Smooth muscle cell (in vitro differentiated cells): ENCODE results near the gene GUCY2D. TPM values are rescaled to one million over a fixed set of nuclear protein-coding genes. Genes with fewer than 3 reads are reported as not detected.

ENCODE experiments used
- DNase-seq: peaks from one replicate; lab custom pipeline; 2025; ENCODE audit not compliant: unreplicated experiment; lab: John Stamatoyannopoulos, UW
- H2AFZ ChIP-seq: fragments of 200-600 bp; sonication (generic); 2 replicates; pipeline ENCODE4 v1.6.0; 2016; ENCODE audit warnings: antibody characterized with exemption, low read depth, mild to moderate bottlenecking
- H3F3A ChIP-seq: fragments of 200-600 bp; sonication (generic); 2 replicates; pipeline ENCODE4 v1.6.0; 2017; ENCODE audit warnings: antibody characterized with exemption, low read depth
- H3K27ac ChIP-seq: fragments of 200-600 bp; sonication (generic); 2 replicates; pipeline ENCODE4 v1.5.1; 2016; ENCODE audit warnings: low read depth, mild to moderate bottlenecking
- H3K27me3 ChIP-seq: fragments of 200-600 bp; sonication (generic); 2 replicates; pipeline ENCODE4 v1.6.1; 2016; ENCODE audit warnings: low read depth, mild to moderate bottlenecking
- H3K36me3 ChIP-seq: fragments of 200-600 bp; sonication (generic); 2 replicates; pipeline ENCODE4 v1.5.1; 2016; ENCODE audit warnings: low read depth
- H3K4me1 ChIP-seq: fragments of 200-600 bp; sonication (generic); 2 replicates; pipeline ENCODE4 v1.5.1; 2016; ENCODE audit warnings: low read depth
- H3K4me2 ChIP-seq: fragments of 200-600 bp; sonication (generic); 2 replicates; pipeline ENCODE4 v1.6.0; 2016; ENCODE audit warnings: mild to moderate bottlenecking
- H3K4me3 ChIP-seq: fragments of 200-600 bp; sonication (generic); 2 replicates; pipeline ENCODE4 v1.5.1; 2016; ENCODE audit warnings: mild to moderate bottlenecking
- H3K79me2 ChIP-seq: fragments of 200-600 bp; sonication (generic); 2 replicates; pipeline ENCODE4 v1.6.0; 2016; ENCODE audit warnings: low read depth, mild to moderate bottlenecking
- H3K9ac ChIP-seq: fragments of 200-600 bp; sonication (generic); 2 replicates; pipeline ENCODE4 v1.6.0; 2016; ENCODE audit warnings: low read depth
- H3K9me3 ChIP-seq: fragments of 200-600 bp; sonication (generic); replicated peaks from 2 replicates; pipeline ENCODE4 v1.5.1; 2016; ENCODE audit warnings: low read depth
- H4K20me1 ChIP-seq: fragments of 200-600 bp; sonication (generic); 2 replicates; pipeline ENCODE4 v1.6.0; 2016; ENCODE audit warnings: low read depth
- CTCF ChIP-seq: fragments of 200-600 bp; sonication (generic); IDR thresholded peaks from 2 replicates; pipeline ENCODE4 v1.5.1; 2017; ENCODE audit warnings: borderline replicate concordance, mild to moderate bottlenecking, antibody characterized with exemption; ENCODE audit not compliant: insufficient read depth, poor library complexity, severe bottlenecking
- WGBS: methylation state at CpG from one replicate; pipeline ENCODE4 v1.1.7; 2016; ENCODE audit warnings: low lambda C conversion rate; 5-methylcytosine and 5-hydroxymethylcytosine counted together
- polyA plus RNA-seq: library from polyadenylated mRNA; unstranded; fragments of >200 nt; fragmentation: Nextera tagmentation; extraction: Ambion mirVana; gene quantifications from 2 replicates; pipeline ENCODE4 v1.2.1, GENCODE V29; 2016
- total RNA-seq: library from RNA; depleted of rRNA; stranded (reverse); fragments of >200 nt; gene quantifications from 2 replicates; pipeline ENCODE4 v1.2.3, GENCODE V29; 2014

GUCY2D gene
- total and polyA plus RNA-seq, 2 experiments from 2014 or later, result 0.57 TPM; not detected in 1

- peaks cover 20% of the 10 kb centered on the region for H3K27me3 ChIP-seq
- peaks cover 9% of the 10 kb centered on the region for H3F3A ChIP-seq
- H4K20me1 ChIP-seq, result no peaks in the 10 kb centered on the region
- H3K79me2 ChIP-seq, result no peaks in the 10 kb centered on the region
- peak overlapping the region; percentile 50 for H3K4me2 ChIP-seq
- H3K36me3 ChIP-seq, result no peaks in the 10 kb centered on the region
- no peak for DNase-seq
- no peak overlapping the region for H3K4me3 ChIP-seq
- H3K9me3 ChIP-seq, result no peaks in the 10 kb centered on the region
- TF ChIP-seq CTCF, result no peak
- H3K9ac ChIP-seq, result no peak overlapping the region
- no peak overlapping the region for H2AFZ ChIP-seq
- H3K27ac ChIP-seq, result no peak overlapping the region
- H3K4me1 ChIP-seq, result no peaks in the 10 kb centered on the region
- WGBS, result 95% methylated on average over 3 of the region's 3 CpGs
Measured at GRCh38 chr17:8055851-8056231, 53.4 kb downstream of the GUCY2D start.

GRCh38 chr17:8056232-8056975 is 54.0 kb downstream of the GUCY2D start:
- no peak for TF ChIP-seq CTCF
- Histone ChIP-seq H3K4me2 (peak overlapping the region; percentile 50), H3K79me2 (no peaks in the 10 kb centered on the region), H3K9ac (no peak overlapping the region), H3K9me3 (no peaks in the 10 kb centered on the region), H3K4me1 (no peaks in the 10 kb centered on the region), H3K27ac (peak overlapping the region; percentile 1), H3K27me3 (peaks cover 26% of the 10 kb centered on the region), H3F3A (peaks cover 9% of the 10 kb centered on the region), H3K36me3 (no peaks in the 10 kb centered on the region), H3K4me3 (peak overlapping the region; percentile 18), H2AFZ (no peak overlapping the region), H4K20me1 (no peaks in the 10 kb centered on the region)
- WGBS, result 25% methylated on average over 14 of the region's 14 CpGs
- no peak for DNase-seq

- 75% methylated on average over 17 of the region's 17 CpGs for WGBS
- Histone ChIP-seq H3K36me3 (no peaks in the 10 kb centered on the region), H4K20me1 (no peaks in the 10 kb centered on the region), H3K27me3 (peaks cover 33% of the 10 kb centered on the region), H3F3A (peaks cover 9% of the 10 kb centered on the region), H3K4me3 (peak overlapping the region; percentile 18), H3K4me2 (peak overlapping the region; percentile 50), H3K27ac (no peak overlapping the region), H2AFZ (no peak overlapping the region), H3K9me3 (no peaks in the 10 kb centered on the region), H3K4me1 (no peaks in the 10 kb centered on the region), H3K9ac (no peak overlapping the region), H3K79me2 (no peaks in the 10 kb centered on the region)
- DNase-seq, result no peak
- TF ChIP-seq CTCF, result no peak
Measured at GRCh38 chr17:8056976-8057625, 54.7 kb downstream of the GUCY2D start.
